ENCODE measurements around the gene AJAP1. TPM values are rescaled to one million over a fixed set of nuclear protein-coding genes. Genes with fewer than 3 reads are reported as not detected.

The AJAP1 gene
- polyA plus RNA-seq, 1 donor from 2014 or later: 7.9 TPM

DNA sequence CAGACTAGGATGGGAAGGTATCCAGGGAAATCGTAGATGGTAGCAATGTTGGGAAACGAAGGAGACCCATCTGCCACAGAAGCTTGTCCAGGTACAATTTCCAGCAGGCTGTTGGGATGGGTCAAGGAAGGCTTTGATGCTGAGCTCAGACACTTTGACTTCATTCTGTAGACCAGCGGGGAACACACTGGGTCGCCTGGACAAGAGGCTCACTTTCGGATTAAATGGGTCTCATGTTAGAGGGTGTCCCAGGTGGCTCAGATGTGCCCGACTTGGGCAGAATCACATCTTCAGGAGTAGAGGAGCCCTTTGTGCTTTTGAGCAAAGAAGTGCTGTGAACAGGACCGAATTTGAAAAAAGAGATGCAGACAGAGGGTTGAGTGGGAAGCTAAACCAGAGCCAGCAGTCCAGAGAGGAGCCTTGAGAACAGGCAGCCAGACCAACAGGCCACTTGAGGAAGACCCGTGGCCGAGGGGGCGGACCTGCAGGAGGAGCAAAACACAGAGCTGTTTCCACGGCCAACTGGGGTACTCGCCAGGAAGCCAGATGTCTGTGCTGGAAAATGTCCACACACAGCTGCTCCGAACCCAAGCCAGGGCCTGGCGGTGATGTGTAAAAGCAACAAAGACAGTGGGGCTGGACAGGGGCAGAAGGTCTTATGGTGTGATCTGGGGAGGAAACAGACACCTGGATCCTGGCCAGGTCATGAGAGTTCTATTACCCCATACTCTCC is 146.9 kb downstream of the AJAP1 start:
- H3K4me2 ChIP-seq (ENCODE audit: low read length): no peak overlapping the region
- TF ChIP-seq SMC3 (conservative IDR thresholded peaks at IDR 0.05; ENCODE audit: poor library complexity) (no peak), MXI1 (conservative IDR thresholded peaks at IDR 0.05; ENCODE audit: poor library complexity, severe bottlenecking) (no peak), TAF1 (IDR thresholded peaks at IDR 0.05; ENCODE audit: low read depth) (no peak), POLR2AphosphoS5 (IDR thresholded peaks at IDR 0.05) (no peak), RAD21 (conservative IDR thresholded peaks at IDR 0.05) (no peak)
- H3K79me2 ChIP-seq (replicated peaks; ENCODE audit: insufficient read depth, low read length): no peaks in the 10 kb centered on the region
- H3K36me3 ChIP-seq (ENCODE audit: insufficient read depth, low read length): no peaks in the 10 kb centered on the region
- no peaks in the 10 kb centered on the region for H3K9me2 ChIP-seq (ENCODE audit: insufficient read depth, low read length)
- no peaks in the 10 kb centered on the region for H3K27me3 ChIP-seq (ENCODE audit: insufficient read depth, low read depth, low read length)
- no peak overlapping the region for H3K4me3 ChIP-seq (ENCODE audit: low read length)
- no peak overlapping the region for H3K9ac ChIP-seq (ENCODE audit: low read length)
- no peaks in the 10 kb centered on the region for H3F3A ChIP-seq (ENCODE audit: insufficient read depth, low read length, poor library complexity, severe bottlenecking)
- no peak overlapping the region for H3K27ac ChIP-seq (ENCODE audit: low read length)
- no peaks in the 10 kb centered on the region for H4K20me1 ChIP-seq (ENCODE audit: insufficient read depth)
- no peaks in the 10 kb centered on the region for H3K9me3 ChIP-seq (ENCODE audit: low read length)
- no peak overlapping the region for H2AFZ ChIP-seq (ENCODE audit: low read depth, low read length)

DNA sequence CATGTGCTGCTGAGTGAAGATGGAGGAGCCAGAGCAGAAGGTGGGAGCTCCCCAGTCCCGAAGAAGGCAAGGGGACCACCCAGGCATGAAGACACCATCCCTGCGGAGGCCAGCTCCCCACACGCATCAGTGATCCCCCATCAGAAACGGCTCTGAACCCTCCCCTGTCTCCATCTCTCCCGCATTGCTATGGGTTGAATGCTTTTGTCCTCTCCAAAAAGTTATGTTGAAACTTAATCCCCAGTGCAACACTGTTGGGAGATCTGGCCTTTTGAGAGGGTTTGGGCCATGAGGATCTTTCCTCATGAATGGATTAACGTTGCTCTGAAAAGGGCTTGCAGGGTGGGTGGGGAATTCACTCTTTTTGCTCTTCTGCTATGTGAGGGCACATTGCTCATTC is 147.6 kb downstream of the AJAP1 start:
- no peak overlapping the region for H3K9ac ChIP-seq (ENCODE audit: low read length)
- H3F3A ChIP-seq (ENCODE audit: insufficient read depth, low read length, poor library complexity, severe bottlenecking): no peaks in the 10 kb centered on the region
- no peak overlapping the region for H3K4me2 ChIP-seq (ENCODE audit: low read length)
- H3K36me3 ChIP-seq (ENCODE audit: insufficient read depth, low read length): no peaks in the 10 kb centered on the region
- no peaks in the 10 kb centered on the region for H3K79me2 ChIP-seq (replicated peaks; ENCODE audit: insufficient read depth, low read length)
- no peak for TF ChIP-seq SMC3 (conservative IDR thresholded peaks at IDR 0.05; ENCODE audit: poor library complexity)
- TF ChIP-seq MXI1 (conservative IDR thresholded peaks at IDR 0.05; ENCODE audit: poor library complexity, severe bottlenecking): no peak
- TF ChIP-seq TAF1 (IDR thresholded peaks at IDR 0.05; ENCODE audit: low read depth): no peak
- TF ChIP-seq EP300 (conservative IDR thresholded peaks at IDR 0.05; ENCODE audit: poor library complexity, severe bottlenecking): no peak
- TF ChIP-seq EZH2 (IDR thresholded peaks at IDR 0.05; ENCODE audit: borderline replicate concordance, insufficient read depth, low read length, poor library complexity, severe bottlenecking): no peak
- no peak for TF ChIP-seq POLR2AphosphoS5 (IDR thresholded peaks at IDR 0.05)
- TF ChIP-seq, protein P1, sequence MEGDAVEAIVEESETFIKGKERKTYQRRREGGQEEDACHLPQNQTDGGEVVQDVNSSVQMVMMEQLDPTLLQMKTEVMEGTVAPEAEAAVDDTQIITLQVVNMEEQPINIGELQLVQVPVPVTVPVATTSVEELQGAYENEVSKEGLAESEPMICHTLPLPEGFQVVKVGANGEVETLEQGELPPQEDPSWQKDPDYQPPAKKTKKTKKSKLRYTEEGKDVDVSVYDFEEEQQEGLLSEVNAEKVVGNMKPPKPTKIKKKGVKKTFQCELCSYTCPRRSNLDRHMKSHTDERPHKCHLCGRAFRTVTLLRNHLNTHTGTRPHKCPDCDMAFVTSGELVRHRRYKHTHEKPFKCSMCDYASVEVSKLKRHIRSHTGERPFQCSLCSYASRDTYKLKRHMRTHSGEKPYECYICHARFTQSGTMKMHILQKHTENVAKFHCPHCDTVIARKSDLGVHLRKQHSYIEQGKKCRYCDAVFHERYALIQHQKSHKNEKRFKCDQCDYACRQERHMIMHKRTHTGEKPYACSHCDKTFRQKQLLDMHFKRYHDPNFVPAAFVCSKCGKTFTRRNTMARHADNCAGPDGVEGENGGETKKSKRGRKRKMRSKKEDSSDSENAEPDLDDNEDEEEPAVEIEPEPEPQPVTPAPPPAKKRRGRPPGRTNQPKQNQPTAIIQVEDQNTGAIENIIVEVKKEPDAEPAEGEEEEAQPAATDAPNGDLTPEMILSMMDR (IDR thresholded peaks at IDR 0.05; ENCODE audit: poor library complexity, severe bottlenecking): no peak
- TF ChIP-seq RAD21 (conservative IDR thresholded peaks at IDR 0.05): no peak
- TF ChIP-seq, protein P2, sequence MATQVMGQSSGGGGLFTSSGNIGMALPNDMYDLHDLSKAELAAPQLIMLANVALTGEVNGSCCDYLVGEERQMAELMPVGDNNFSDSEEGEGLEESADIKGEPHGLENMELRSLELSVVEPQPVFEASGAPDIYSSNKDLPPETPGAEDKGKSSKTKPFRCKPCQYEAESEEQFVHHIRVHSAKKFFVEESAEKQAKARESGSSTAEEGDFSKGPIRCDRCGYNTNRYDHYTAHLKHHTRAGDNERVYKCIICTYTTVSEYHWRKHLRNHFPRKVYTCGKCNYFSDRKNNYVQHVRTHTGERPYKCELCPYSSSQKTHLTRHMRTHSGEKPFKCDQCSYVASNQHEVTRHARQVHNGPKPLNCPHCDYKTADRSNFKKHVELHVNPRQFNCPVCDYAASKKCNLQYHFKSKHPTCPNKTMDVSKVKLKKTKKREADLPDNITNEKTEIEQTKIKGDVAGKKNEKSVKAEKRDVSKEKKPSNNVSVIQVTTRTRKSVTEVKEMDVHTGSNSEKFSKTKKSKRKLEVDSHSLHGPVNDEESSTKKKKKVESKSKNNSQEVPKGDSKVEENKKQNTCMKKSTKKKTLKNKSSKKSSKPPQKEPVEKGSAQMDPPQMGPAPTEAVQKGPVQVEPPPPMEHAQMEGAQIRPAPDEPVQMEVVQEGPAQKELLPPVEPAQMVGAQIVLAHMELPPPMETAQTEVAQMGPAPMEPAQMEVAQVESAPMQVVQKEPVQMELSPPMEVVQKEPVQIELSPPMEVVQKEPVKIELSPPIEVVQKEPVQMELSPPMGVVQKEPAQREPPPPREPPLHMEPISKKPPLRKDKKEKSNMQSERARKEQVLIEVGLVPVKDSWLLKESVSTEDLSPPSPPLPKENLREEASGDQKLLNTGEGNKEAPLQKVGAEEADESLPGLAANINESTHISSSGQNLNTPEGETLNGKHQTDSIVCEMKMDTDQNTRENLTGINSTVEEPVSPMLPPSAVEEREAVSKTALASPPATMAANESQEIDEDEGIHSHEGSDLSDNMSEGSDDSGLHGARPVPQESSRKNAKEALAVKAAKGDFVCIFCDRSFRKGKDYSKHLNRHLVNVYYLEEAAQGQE (IDR thresholded peaks at IDR 0.05; ENCODE audit: borderline replicate concordance): no peak
- no peaks in the 10 kb centered on the region for H3K27me3 ChIP-seq (ENCODE audit: insufficient read depth, low read depth, low read length)
- H3K9me3 ChIP-seq (ENCODE audit: low read length): no peaks in the 10 kb centered on the region
- no peak overlapping the region for H3K4me3 ChIP-seq (ENCODE audit: low read length)
- H3K9me2 ChIP-seq (ENCODE audit: insufficient read depth, low read length): no peaks in the 10 kb centered on the region
- H4K20me1 ChIP-seq (ENCODE audit: insufficient read depth): no peaks in the 10 kb centered on the region
- no peak overlapping the region for H3K27ac ChIP-seq (ENCODE audit: low read length)
- H2AFZ ChIP-seq (ENCODE audit: low read depth, low read length): no peak overlapping the region

All from neural cell (in vitro differentiated cells).